ENCODE measurements around the gene CPLX3. TPM values are rescaled to one million over a fixed set of nuclear protein-coding genes. Genes with fewer than 3 reads are reported as not detected.

The CPLX3 gene
- total and polyA plus RNA-seq, 12 donors, result 0.11 to 24.1 (median 0.94) TPM; not detected in 2

GRCh38 chr15:74792227-74793016 lies 34.0 kb upstream of the CPLX3 start:
- TF ChIP-seq POLR2A (IDR thresholded peaks at IDR 0.05), result no peak
- TF ChIP-seq, protein P1, sequence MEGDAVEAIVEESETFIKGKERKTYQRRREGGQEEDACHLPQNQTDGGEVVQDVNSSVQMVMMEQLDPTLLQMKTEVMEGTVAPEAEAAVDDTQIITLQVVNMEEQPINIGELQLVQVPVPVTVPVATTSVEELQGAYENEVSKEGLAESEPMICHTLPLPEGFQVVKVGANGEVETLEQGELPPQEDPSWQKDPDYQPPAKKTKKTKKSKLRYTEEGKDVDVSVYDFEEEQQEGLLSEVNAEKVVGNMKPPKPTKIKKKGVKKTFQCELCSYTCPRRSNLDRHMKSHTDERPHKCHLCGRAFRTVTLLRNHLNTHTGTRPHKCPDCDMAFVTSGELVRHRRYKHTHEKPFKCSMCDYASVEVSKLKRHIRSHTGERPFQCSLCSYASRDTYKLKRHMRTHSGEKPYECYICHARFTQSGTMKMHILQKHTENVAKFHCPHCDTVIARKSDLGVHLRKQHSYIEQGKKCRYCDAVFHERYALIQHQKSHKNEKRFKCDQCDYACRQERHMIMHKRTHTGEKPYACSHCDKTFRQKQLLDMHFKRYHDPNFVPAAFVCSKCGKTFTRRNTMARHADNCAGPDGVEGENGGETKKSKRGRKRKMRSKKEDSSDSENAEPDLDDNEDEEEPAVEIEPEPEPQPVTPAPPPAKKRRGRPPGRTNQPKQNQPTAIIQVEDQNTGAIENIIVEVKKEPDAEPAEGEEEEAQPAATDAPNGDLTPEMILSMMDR (IDR thresholded peaks at IDR 0.05), result no peak
- intact Hi-C loops (cut with DNase I), result no loop called here
- no peaks in the 10 kb centered on the region for H3K9me3 ChIP-seq (replicated peaks in 1 of 3)
- DNase-seq, result no peak
- peaks cover 20 to 63% of the 10 kb centered on the region in 2 donors for H3K4me1 ChIP-seq (replicated peaks in 1 of 2)
- no peaks in the 10 kb centered on the region for H3K36me3 ChIP-seq (replicated peaks in 1 of 2)
- no peak overlapping the region for H3K27ac ChIP-seq
- no peak overlapping the region for H3K4me3 ChIP-seq
- 59 to 68% (median 65%) methylated on average over 10 to 12 of the region's 12 CpGs for WGBS, 4 donors
- no peaks in the 10 kb centered on the region for H3K27me3 ChIP-seq

GRCh38 chr15:74793135-74794028 lies 33.0 kb upstream of the CPLX3 start:
- 69 to 73% (median 72%) methylated on average over 10 to 12 of the region's 12 CpGs for WGBS, 4 donors
- DNase-seq, result no peak
- Histone ChIP-seq H3K27me3 (no peaks in the 10 kb centered on the region), H3K9me3 (replicated peaks in 1 of 3) (no peaks in the 10 kb centered on the region), H3K27ac (no peak overlapping the region), H3K4me3 (no peak overlapping the region), H3K36me3 (replicated peaks in 1 of 2) (no peaks in the 10 kb centered on the region), H3K4me1 (replicated peaks in 1 of 2) (peaks cover 20 to 53% of the 10 kb centered on the region in 2 donors)
- TF ChIP-seq POLR2A (IDR thresholded peaks at IDR 0.05), result no peak
- TF ChIP-seq, protein P1 (IDR thresholded peaks at IDR 0.05), result no peak
- intact Hi-C loops (cut with DNase I), result no loop called here

GRCh38 chr15:74794248-74794969 lies 32.0 kb upstream of the CPLX3 start:
- no peak overlapping the region for H3K4me3 ChIP-seq
- peaks cover 0 to 4% of the 10 kb centered on the region in 2 donors for H3K36me3 ChIP-seq (replicated peaks in 1 of 2)
- H3K27me3 ChIP-seq, result no peaks in the 10 kb centered on the region
- no peaks in the 10 kb centered on the region for H3K9me3 ChIP-seq (replicated peaks in 1 of 3)
- H3K27ac ChIP-seq, result no peak overlapping the region
- intact Hi-C loops (cut with DNase I), result no loop called here
- TF ChIP-seq POLR2A (IDR thresholded peaks at IDR 0.05), result no peak
- TF ChIP-seq, protein P1 (IDR thresholded peaks at IDR 0.05), result no peak
- 76 to 92% (median 90%) methylated on average over 2 to 7 of the region's 9 CpGs for WGBS, 4 donors
- no peak for DNase-seq
- H3K4me1 ChIP-seq (replicated peaks in 1 of 2), result peaks cover 19 to 43% of the 10 kb centered on the region in 2 donors

GRCh38 chr15:74794970-74795349 lies 31.5 kb upstream of the CPLX3 start:
- Histone ChIP-seq H3K27me3 (no peaks in the 10 kb centered on the region), H3K36me3 (replicated peaks in 1 of 2) (peaks cover 0 to 10% of the 10 kb centered on the region in 2 donors), H3K27ac (no peak overlapping the region), H3K4me1 (replicated peaks in 1 of 2) (peaks cover 14 to 37% of the 10 kb centered on the region in 2 donors), H3K4me3 (no peak overlapping the region), H3K9me3 (replicated peaks in 1 of 3) (no peaks in the 10 kb centered on the region)
- no peak for DNase-seq
- no peak for TF ChIP-seq POLR2A (IDR thresholded peaks at IDR 0.05)
- TF ChIP-seq, protein P1 (IDR thresholded peaks at IDR 0.05), result no peak
- 92 to 99% (median 96%) methylated on average over 9 of the region's 9 CpGs for WGBS, 4 donors
- intact Hi-C loops (cut with DNase I), result no loop called here
